ENCODE measurements around the gene DLG2. TPM values are rescaled to one million over a fixed set of nuclear protein-coding genes. Genes with fewer than 3 reads are reported as not detected.

DLG2 gene
- total and polyA plus RNA-seq, 2 of the 8 experiments (the other 6 are each of a cell fraction or from before 2014, with no cell fraction given) = 1.7 to 14.3 TPM

- ChIA-PET CTCF (ENCODE audit: partially characterized antibody) (interaction anchor here (0.9 kb wide), 1 partner anchor 31 kb away, joined by 3 read pairs; no protein-coding TSS in a partner anchor), POLR2A (ENCODE audit: partially characterized antibody) (no interaction called here)
- Histone ChIP-seq H3K79me2 (ENCODE audit: control insufficient read depth in 1 of 2, insufficient read depth in 2 of 2, low read length in 2 of 2) (no peaks in the 10 kb centered on the region), H4K91ac (replicated peaks; ENCODE audit: insufficient read length, low read length) (no peak overlapping the region), H3K36me3 (ENCODE audit: control insufficient read depth in 2 of 4, insufficient read depth in 4 of 4, low read length in 3 of 4) (no peaks in the 10 kb centered on the region), H3K27ac (ENCODE audit: low read depth, low read length) (no peak overlapping the region), H2BK120ac (replicated peaks; ENCODE audit: low read depth, low read length) (no peak overlapping the region), H2BK12ac (ENCODE audit: low read depth, low read length) (no peak overlapping the region), H3K4ac (replicated peaks; ENCODE audit: insufficient read length, low read depth, low read length) (no peak overlapping the region), H3K56ac (replicated peaks; ENCODE audit: insufficient read length, low read depth, low read length) (no peak overlapping the region), H3K14ac (ENCODE audit: insufficient read length) (no peak overlapping the region), H2BK20ac (ENCODE audit: low read length) (no peak overlapping the region), H3K4me2 (ENCODE audit: insufficient read depth in 1 of 2, low read depth in 2 of 2, low read length in 2 of 2) (no peak overlapping the region), H3K9me3 (ENCODE audit: insufficient read depth in 2 of 2, low read depth in 1 of 2, low read length in 1 of 2) (no peaks in the 10 kb centered on the region), H4K20me1 (replicated peaks in 1 of 2; ENCODE audit: control insufficient read depth in 1 of 2, insufficient read depth in 2 of 2, low read length in 2 of 2) (no peaks in the 10 kb centered on the region), H3K9ac (replicated peaks in 1 of 4; ENCODE audit: extremely low read depth in 1 of 4, low read depth in 3 of 4, low read length in 3 of 4) (no peak overlapping the region), H4K5ac (ENCODE audit: insufficient read length, low read depth, low read length) (no peak overlapping the region), H3K23ac (ENCODE audit: insufficient read length) (no peak overlapping the region), H3K27me3 (replicated peaks in 1 of 4; ENCODE audit: control insufficient read depth in 3 of 4, extremely low read depth in 1 of 4, insufficient read depth in 3 of 4, low read length in 3 of 4) (no peaks in the 10 kb centered on the region), H4K8ac (ENCODE audit: extremely low read depth, insufficient read depth, low read length) (no peak overlapping the region), H2AFZ (ENCODE audit: low read length) (no peak overlapping the region), H3K18ac (ENCODE audit: extremely low read depth, low read length) (no peak overlapping the region), H2AK5ac (ENCODE audit: low read depth, low read length) (no peak overlapping the region), H3K23me2 (ENCODE audit: low read depth, low read length) (no peaks in the 10 kb centered on the region), H3K4me1 (replicated peaks in 1 of 4; ENCODE audit: control insufficient read depth in 3 of 4, insufficient read depth in 4 of 4, low read length in 3 of 4) (no peaks in the 10 kb centered on the region), H3K4me3 (ENCODE audit: extremely low read depth in 1 of 4, insufficient read depth in 2 of 4, low read depth in 3 of 4, low read length in 4 of 4) (no peak overlapping the region), H3K79me1 (ENCODE audit: low read depth, low read length) (no peaks in the 10 kb centered on the region), H2BK5ac (ENCODE audit: low read depth, low read length) (no peak overlapping the region), H2BK15ac (ENCODE audit: low read length) (no peak overlapping the region)
- DNase-seq (ENCODE audit: low read depth in 1 of 2, low spot score in 2 of 2) (no peak), FAIRE-seq (no peak)
- TF ChIP-seq TAF1 (IDR thresholded peaks at IDR 0.05; ENCODE audit: low read depth, low read length) (no peak), TEAD4 (IDR thresholded peaks at IDR 0.05; ENCODE audit: low read depth, low read length) (no peak), CBX8 (IDR thresholded peaks at IDR 0.05; ENCODE audit: borderline replicate concordance, low read depth, low read length) (no peak), ATF2 (IDR thresholded peaks at IDR 0.05; ENCODE audit: low read length) (no peak), RBBP5 (IDR thresholded peaks at IDR 0.05; ENCODE audit: borderline replicate concordance, low read depth, low read length) (no peak), SAP30 (IDR thresholded peaks at IDR 0.05; ENCODE audit: insufficient read depth, insufficient replicate concordance, low read length) (no peak)
- 88% methylated on average over 1 of the region's 1 CpG; no CpG with 5 or more reads in 1 of the 2 experiments for WGBS, 2 experiments (ENCODE audit: extremely low coverage in 1 of 2, insufficient coverage in 1 of 2, insufficient read length in 1 of 2, insufficient replicate concordance in 2 of 2, low coverage in 1 of 2, low lambda C conversion rate in 2 of 2, missing lambda C conversion rate in 1 of 2)
Measured at GRCh38 chr11:84740050-84740449, 887.1 kb downstream of the DLG2 start.
